Sigmoid colon (tissue), 7 donors: Measurements from ENCODE around the gene CAD. TPM values are rescaled to one million over a fixed set of nuclear protein-coding genes. Genes with fewer than 3 reads are reported as not detected.
"Not testable (repeated sequence)": the region's sequence is repeated elsewhere in the genome, so short reads cannot be mapped to it uniquely, and the experiment has no call there.

Experiments
- DNase-seq: peaks from one replicate; pipeline ENCODE4 v3.0.0-alpha.2; 2019
- H3K27ac ChIP-seq, 4 donors: fragments of 200-600 bp; sonication (generic); one replicate each; pipeline ENCODE4 v1.5.1; 2016 to 2019; ENCODE audit warnings: mild to moderate bottlenecking in 1 of 4
- H3K27me3 ChIP-seq, 3 donors: fragments of 200-600 bp; sonication (generic); one replicate each; pipeline ENCODE4 v1.5.1; 2019; ENCODE audit warnings: mild to moderate bottlenecking in 1 of 3
- H3K36me3 ChIP-seq, 4 donors: fragments of 200-600 bp; sonication (generic); one replicate each; pipeline ENCODE4 v1.5.1; 2016 to 2019
- H3K4me1 ChIP-seq, 4 donors: fragments of 200-600 bp; sonication (generic); one replicate each; pipeline ENCODE4 v1.5.1; 2017 to 2019
- H3K4me3 ChIP-seq, 4 donors: fragments of 200-600 bp; sonication (generic); one replicate each; pipeline ENCODE4 v1.5.1; 2017 to 2019; ENCODE audit warnings: mild to moderate bottlenecking in 2 of 4, moderate library complexity in 1 of 4
- H3K9me3 ChIP-seq, 4 donors: fragments of 200-600 bp in 3 of 4; sonication (generic) in 3 of 4; one replicate each; pipeline versions ENCODE4 v1.5.1 to v1.6.1; 2013 to 2019
- EP300 ChIP-seq, 4 donors: sonication (generic); formaldehyde crosslinking; IDR thresholded peaks; one replicate each; pipeline ENCODE4 v1.6.1; 2017; ENCODE audit warnings: antibody characterized with exemption in 4 of 4
- POLR2A ChIP-seq, 2 donors: fragments of 450-650 bp; IDR thresholded peaks; one replicate each; pipeline ENCODE4 v1.6.1; 2016; ENCODE audit warnings: antibody characterized with exemption in 2 of 2, mild to moderate bottlenecking in 2 of 2, moderate library complexity in 2 of 2
- POLR2AphosphoS5 ChIP-seq, 4 donors: sonication (generic); formaldehyde crosslinking; IDR thresholded peaks; one replicate each; pipeline ENCODE4 v1.6.1; 2017; ENCODE audit warnings: antibody characterized with exemption in 4 of 4
- WGBS, 2 donors: extraction: QIAGEN DNeasy Blood & Tissue Kit; methylation state at CpG; one replicate each; pipeline ENCODE4 v1.1.7; 2013; 5-methylcytosine and 5-hydroxymethylcytosine counted together
- intact Hi-C: fragments of 100-400 bp; cut with DNase I; formaldehyde crosslinking; loops from one replicate; pipeline ENCODE4 v1.15.1; 2023
- polyA plus RNA-seq, 3 donors: library from polyadenylated mRNA; stranded (reverse); fragments of 200-250 nt; gene quantifications; one replicate each; pipeline ENCODE4 v1.2.3, GENCODE V29; 2013
- total RNA-seq, 4 donors: library from RNA; depleted of rRNA; stranded (reverse); fragments of >200 nt; gene quantifications; one replicate each; pipeline ENCODE4 v1.1.0, GENCODE V29; 2016
- TF ChIP-seq, protein P1 (sequence below), 4 experiments: fragments of 450-650 bp in 3 of 4; fragments of 200-600 bp in 1 of 4; IDR thresholded peaks; one replicate each; pipeline ENCODE4 v1.5.1; 2016 to 2019; ENCODE audit warnings: antibody characterized with exemption in 4 of 4, mild to moderate bottlenecking in 3 of 4, moderate library complexity in 2 of 4
- donor health status: healthy with polysubstance abuse.
- donor health status: Bipolar disorder and iron deficiency.
- donor health status: healthy.

The CAD gene
- total and polyA plus RNA-seq, 7 donors, result 1.8 to 27.4 (median 12.8) TPM

DNA sequence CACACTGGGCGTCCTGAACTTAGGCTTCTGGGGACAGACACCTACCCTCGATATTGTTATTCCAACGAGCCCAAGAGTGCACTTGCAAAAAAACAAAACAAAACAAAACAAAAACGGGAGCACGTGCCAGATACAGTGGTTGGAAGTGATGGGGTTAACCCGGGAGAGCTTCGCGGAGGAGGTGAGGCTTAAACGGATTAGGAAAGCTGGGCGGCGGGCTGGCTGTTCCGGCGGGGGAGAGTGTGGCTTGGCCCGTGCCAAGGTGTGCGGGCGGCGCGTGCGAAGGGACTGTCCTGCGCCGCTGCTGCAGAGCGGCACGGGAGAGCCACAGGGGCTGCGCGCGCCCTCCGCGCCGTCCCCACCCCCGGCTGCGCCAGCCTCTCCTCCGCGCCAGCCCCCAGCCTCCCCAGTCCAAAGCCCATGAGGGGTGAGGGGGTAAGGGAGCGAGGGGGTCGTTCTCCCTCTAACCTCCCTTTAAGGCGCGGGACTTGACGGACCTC lies 47.1 kb downstream of the CAD start:
- H3K27ac ChIP-seq, result no peak overlapping the region
- H3K4me1 ChIP-seq, result peaks cover 0 to 38% (median 37%) of the 10 kb centered on the region in 4 donors
- 1 to 2% methylated on average over 38 of the region's 38 CpGs for WGBS, 2 donors
- intact Hi-C loops, result no loop called here
- H3K36me3 ChIP-seq, result no peaks in the 10 kb centered on the region
- H3K4me3 ChIP-seq, result peak overlapping the region in 3 of 4 donors; percentile 15 to 30 (median 26)
- DNase-seq, result no peak
- H3K9me3 ChIP-seq, result no peaks in the 10 kb centered on the region
- peaks cover 43 to 95% (median 79%) of the 10 kb centered on the region in 3 donors for H3K27me3 ChIP-seq
- TF ChIP-seq POLR2A (IDR thresholded peaks at IDR 0.05) (no peak), POLR2AphosphoS5 (IDR thresholded peaks at IDR 0.05) (no peak), EP300 (IDR thresholded peaks at IDR 0.05) (no peak)
- TF ChIP-seq, protein P1, sequence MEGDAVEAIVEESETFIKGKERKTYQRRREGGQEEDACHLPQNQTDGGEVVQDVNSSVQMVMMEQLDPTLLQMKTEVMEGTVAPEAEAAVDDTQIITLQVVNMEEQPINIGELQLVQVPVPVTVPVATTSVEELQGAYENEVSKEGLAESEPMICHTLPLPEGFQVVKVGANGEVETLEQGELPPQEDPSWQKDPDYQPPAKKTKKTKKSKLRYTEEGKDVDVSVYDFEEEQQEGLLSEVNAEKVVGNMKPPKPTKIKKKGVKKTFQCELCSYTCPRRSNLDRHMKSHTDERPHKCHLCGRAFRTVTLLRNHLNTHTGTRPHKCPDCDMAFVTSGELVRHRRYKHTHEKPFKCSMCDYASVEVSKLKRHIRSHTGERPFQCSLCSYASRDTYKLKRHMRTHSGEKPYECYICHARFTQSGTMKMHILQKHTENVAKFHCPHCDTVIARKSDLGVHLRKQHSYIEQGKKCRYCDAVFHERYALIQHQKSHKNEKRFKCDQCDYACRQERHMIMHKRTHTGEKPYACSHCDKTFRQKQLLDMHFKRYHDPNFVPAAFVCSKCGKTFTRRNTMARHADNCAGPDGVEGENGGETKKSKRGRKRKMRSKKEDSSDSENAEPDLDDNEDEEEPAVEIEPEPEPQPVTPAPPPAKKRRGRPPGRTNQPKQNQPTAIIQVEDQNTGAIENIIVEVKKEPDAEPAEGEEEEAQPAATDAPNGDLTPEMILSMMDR (IDR thresholded peaks at IDR 0.05), result no peak

DNA sequence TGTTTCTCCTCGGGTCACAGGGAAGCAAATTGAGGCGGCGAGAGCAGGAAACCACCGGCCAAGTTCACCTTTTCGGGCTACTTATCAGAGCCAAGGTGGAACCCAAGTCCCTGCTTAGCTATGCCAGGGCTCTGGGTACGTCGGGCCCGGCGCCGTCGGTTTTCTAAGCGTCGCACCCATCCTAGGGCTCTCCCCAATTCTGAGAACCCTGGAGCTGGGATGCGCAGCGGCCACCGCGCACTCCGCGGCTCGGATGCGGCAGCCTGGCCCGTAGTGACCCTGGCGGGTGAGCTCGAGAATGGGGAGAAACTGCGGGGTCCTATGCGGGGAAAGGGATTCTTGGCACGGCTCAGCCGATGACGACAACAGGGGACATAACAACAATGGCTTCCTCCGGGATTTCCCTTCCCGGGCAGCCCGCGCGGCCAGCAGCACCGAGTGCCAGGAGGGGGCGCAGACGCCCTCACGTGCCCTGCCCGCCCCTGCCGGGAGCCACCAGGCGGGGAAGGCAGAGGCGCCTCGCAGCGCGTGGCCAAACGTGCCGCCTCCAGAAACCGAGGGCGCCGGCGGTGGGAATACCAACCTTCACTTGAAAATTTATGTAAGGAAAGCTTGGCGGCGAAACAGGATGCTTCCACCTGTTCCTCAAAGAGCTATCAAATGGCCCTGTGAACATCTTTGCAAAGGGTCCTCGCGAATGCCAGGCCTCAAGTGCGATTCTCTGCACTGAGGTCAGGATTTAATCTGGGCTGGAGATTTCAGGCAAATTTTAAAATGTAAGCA lies 47.8 kb downstream of the CAD start:
- TF ChIP-seq POLR2AphosphoS5 (IDR thresholded peaks at IDR 0.05) (peak in 1 of 4 donors; percentile 22), POLR2A (IDR thresholded peaks at IDR 0.05) (no peak)
- TF ChIP-seq, protein P1 (IDR thresholded peaks at IDR 0.05), result peak in 2 of 4 experiments; percentile 29 to 30
- no peak for DNase-seq
- peak overlapping the region in 3 of 4 donors; percentile 15 to 30 (median 26) for H3K4me3 ChIP-seq
- no peak overlapping the region for H3K27ac ChIP-seq
- intact Hi-C loops, result no loop called here
- WGBS, 2 donors, result 4% methylated on average over 56 of the region's 56 CpGs
- H3K4me1 ChIP-seq, result peaks cover 0 to 38% (median 37%) of the 10 kb centered on the region in 4 donors
- no peaks in the 10 kb centered on the region for H3K9me3 ChIP-seq
- no peaks in the 10 kb centered on the region for H3K36me3 ChIP-seq
- peaks cover 43 to 89% (median 72%) of the 10 kb centered on the region in 3 donors for H3K27me3 ChIP-seq

DNA sequence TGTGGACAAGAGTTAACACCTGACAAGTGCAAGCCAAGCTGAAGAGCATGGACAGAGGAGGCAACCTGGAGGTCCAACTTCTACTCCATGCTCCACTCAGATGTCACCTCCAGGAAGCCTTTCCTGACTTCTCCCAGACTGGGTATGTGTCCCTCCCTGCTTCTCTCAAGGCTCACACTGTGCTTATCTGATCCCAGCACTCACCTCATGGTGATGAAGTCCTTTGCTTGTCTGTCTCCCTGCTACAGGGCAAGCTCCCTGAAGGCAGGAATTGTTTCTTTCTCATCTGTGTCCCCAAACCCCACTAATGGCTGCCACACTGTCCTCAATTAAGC lies 48.3 kb downstream of the CAD start:
- H3K36me3 ChIP-seq, result no peaks in the 10 kb centered on the region
- intact Hi-C loops, result no loop called here
- peaks cover 0 to 38% (median 37%) of the 10 kb centered on the region in 4 donors for H3K4me1 ChIP-seq
- H3K27me3 ChIP-seq, result peaks cover 43 to 83% (median 68%) of the 10 kb centered on the region in 3 donors
- H3K27ac ChIP-seq, result no peak overlapping the region
- DNase-seq, result no peak
- no peaks in the 10 kb centered on the region for H3K9me3 ChIP-seq
- TF ChIP-seq EP300 (IDR thresholded peaks at IDR 0.05) (no peak), POLR2AphosphoS5 (IDR thresholded peaks at IDR 0.05) (no peak), POLR2A (IDR thresholded peaks at IDR 0.05) (no peak)
- TF ChIP-seq, protein P1 (IDR thresholded peaks at IDR 0.05), result no peak
- H3K4me3 ChIP-seq, result no peak overlapping the region

DNA sequence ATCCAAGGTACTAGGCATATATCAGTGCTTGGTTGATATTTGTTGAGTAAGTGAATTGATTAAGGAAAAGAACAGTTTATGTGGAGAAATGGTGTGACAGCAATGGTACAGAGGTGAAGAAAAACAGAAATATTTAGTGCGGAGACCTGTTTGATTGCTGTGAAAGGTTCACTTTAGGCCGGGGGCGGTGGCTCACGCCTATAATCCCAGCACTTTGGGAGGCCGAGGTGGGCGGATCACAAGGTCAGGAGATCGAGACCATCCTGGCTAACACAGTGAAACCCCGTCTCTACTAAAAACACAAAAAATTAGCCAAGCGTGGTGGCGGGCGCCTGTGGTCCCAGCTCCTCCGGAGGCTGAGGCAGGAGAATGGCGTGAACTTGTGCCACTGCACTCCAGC lies 51.1 kb downstream of the CAD start:
- H3K27ac ChIP-seq, H3K9me3 ChIP-seq, intact Hi-C loops, H3K4me3 ChIP-seq, DNase-seq, H3K36me3 ChIP-seq: not testable (repeated sequence)
- Histone ChIP-seq H3K27me3 (peaks cover 19 to 61% (median 40%) of the 10 kb centered on the region in 3 donors), H3K4me1 (peaks cover 0 to 21% (median 20%) of the 10 kb centered on the region in 4 donors)
- 91 to 93% methylated on average over 13 of the region's 13 CpGs for WGBS, 2 donors

DNA sequence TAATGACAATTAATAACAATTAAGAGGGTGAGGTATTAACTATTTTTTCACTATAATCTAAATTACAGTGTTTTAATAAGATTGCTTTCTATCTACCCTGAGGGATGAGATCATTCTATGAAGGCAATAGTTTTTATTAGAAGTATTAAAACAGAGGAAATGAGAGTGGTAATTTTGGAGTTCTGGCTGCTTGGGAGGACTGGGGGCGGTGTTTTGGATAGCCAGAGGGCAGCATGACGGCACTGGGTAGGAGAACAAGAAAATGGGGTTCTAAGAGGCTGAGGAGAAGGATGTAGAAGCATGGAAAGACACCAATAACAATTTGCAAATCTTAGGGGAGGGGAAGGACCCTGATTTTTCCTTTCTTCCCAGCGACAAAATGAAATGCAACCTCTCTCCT lies 53.0 kb downstream of the CAD start:
- no peak overlapping the region for H3K27ac ChIP-seq
- peaks cover 0 to 3% (median 2%) of the 10 kb centered on the region in 4 donors for H3K4me1 ChIP-seq
- H3K4me3 ChIP-seq, result no peak overlapping the region
- no peaks in the 10 kb centered on the region for H3K9me3 ChIP-seq
- no peak for DNase-seq
- no peaks in the 10 kb centered on the region for H3K36me3 ChIP-seq
- intact Hi-C loops, result no loop called here
- TF ChIP-seq POLR2A (IDR thresholded peaks at IDR 0.05), result no peak
- no peak for TF ChIP-seq EP300 (IDR thresholded peaks at IDR 0.05)
- TF ChIP-seq, protein P1 (IDR thresholded peaks at IDR 0.05), result no peak
- TF ChIP-seq POLR2AphosphoS5 (IDR thresholded peaks at IDR 0.05), result no peak
- peaks cover 7 to 44% (median 22%) of the 10 kb centered on the region in 3 donors for H3K27me3 ChIP-seq
- WGBS, 2 donors, result 80 to 87% methylated on average over 3 of the region's 3 CpGs
